Liver (tissue), 9 donors: ENCODE data around the gene SPN. TPM values are rescaled to one million over a fixed set of nuclear protein-coding genes. Genes with fewer than 3 reads are reported as not detected.
"Not testable (repeated sequence)": the region's sequence is repeated elsewhere in the genome, so short reads cannot be mapped to it uniquely, and the experiment has no call there.

Experiments used
- DNase-seq: peaks from one replicate; pipeline ENCODE4 v3.0.0-alpha.2; 2017; ENCODE audit warnings: low spot score
- H3K27ac ChIP-seq, 2 donors: one replicate each; pipeline ENCODE4 v1.7.0; 2013; ENCODE audit warnings: inconsistent platforms in 2 of 2, low read length in 2 of 2, control low read depth in 1 of 2, low read depth in 1 of 2, mild to moderate bottlenecking in 1 of 2
- H3K27me3 ChIP-seq, 4 donors: one replicate each; pipeline versions ENCODE4 v1.6.1 to v1.7.0; 2013; ENCODE audit warnings: low read length in 3 of 4, inconsistent platforms in 1 of 4, mild to moderate bottlenecking in 1 of 4, moderate library complexity in 1 of 4; ENCODE audit not compliant: control insufficient read depth in 4 of 4, insufficient read depth in 4 of 4
- H3K36me3 ChIP-seq, 4 donors: one replicate each; pipeline versions ENCODE4 v1.6.1 to v1.7.0; 2013; ENCODE audit warnings: low read length in 3 of 4, mild to moderate bottlenecking in 3 of 4, low read depth in 1 of 4, moderate library complexity in 1 of 4; ENCODE audit not compliant: control insufficient read depth in 4 of 4, insufficient read depth in 3 of 4
- H3K4me1 ChIP-seq, 4 donors: one replicate each; pipeline versions ENCODE4 v1.6.1 to v1.7.0; 2013; ENCODE audit warnings: low read length in 3 of 4, mild to moderate bottlenecking in 3 of 4, moderate library complexity in 1 of 4; ENCODE audit not compliant: control insufficient read depth in 4 of 4, insufficient read depth in 4 of 4
- H3K4me3 ChIP-seq, 3 donors: one replicate each; pipeline versions ENCODE4 v1.6.1 to v1.7.0; 2013; ENCODE audit warnings: low read length in 3 of 3, control low read depth in 1 of 3, low read depth in 1 of 3, mild to moderate bottlenecking in 1 of 3
- H3K9ac ChIP-seq, 2 donors: one replicate each; pipeline ENCODE4 v1.7.0; 2013; ENCODE audit warnings: low read length in 2 of 2, mild to moderate bottlenecking in 2 of 2, moderate library complexity in 2 of 2, control low read depth in 1 of 2, low read depth in 1 of 2
- H3K9me3 ChIP-seq, 4 donors: one replicate each; pipeline versions ENCODE4 v1.6.1 to v1.7.0; 2013; ENCODE audit warnings: low read length in 3 of 4; ENCODE audit not compliant: control insufficient read depth in 4 of 4
- HNF4A ChIP-seq, 2 donors: conservative IDR thresholded peaks; 2 replicates each; pipeline ENCODE4 v1.6.1; 2016; ENCODE audit warnings: antibody characterized with exemption in 2 of 2, mild to moderate bottlenecking in 2 of 2
- RAD21 ChIP-seq, 2 donors: IDR thresholded peaks; 2 replicates each; pipeline ENCODE4 v1.6.1; 2016; ENCODE audit warnings: antibody characterized with exemption in 2 of 2, mild to moderate bottlenecking in 2 of 2
- WGBS: extraction: QIAGEN DNeasy Blood & Tissue Kit; methylation state at CpG from one replicate; pipeline ENCODE4 v1.1.7; 2013; 5-methylcytosine and 5-hydroxymethylcytosine counted together
- polyA plus RNA-seq, 2 donors: library from polyadenylated mRNA; stranded (reverse) in 1 of 2; unstranded in 1 of 2; fragments of 200-250 nt in 1 of 2; fragments of >200 nt in 1 of 2; fragmentation: Nextera tagmentation in 1 of 2; extraction: Ambion mirVana in 1 of 2; gene quantifications; one replicate each; pipeline versions ENCODE4 v1.2.1 to v1.2.3, GENCODE V29; 2013 to 2015
- total RNA-seq, 2 donors: library from RNA; depleted of rRNA; stranded (reverse); fragments of >200 nt; gene quantifications; one replicate each; pipeline ENCODE4 v1.2.3, GENCODE V29; 2014
- donor health status: healthy.
- donor health status: healthy.
- donor health status: healthy.
- donor health status: healthy.
- donor health status: healthy.

Gene SPN
- total and polyA plus RNA-seq, 4 donors, result 0.85 to 31.2 (median 0.91) TPM

GRCh38 chr16:29620591-29620990 is 42.5 kb upstream of the SPN start:
- H3K9me3 ChIP-seq, H3K4me1 ChIP-seq, H3K36me3 ChIP-seq, H3K27ac ChIP-seq, H3K27me3 ChIP-seq, H3K4me3 ChIP-seq, H3K9ac ChIP-seq: not testable (repeated sequence)
- peak; percentile 63 for DNase-seq
- peak in 1 of 2 donors; percentile 50 for TF ChIP-seq RAD21 (IDR thresholded peaks at IDR 0.05)
- 87% methylated on average over 5 of the region's 6 CpGs for WGBS

GRCh38 chr16:29622738-29623137 is 40.3 kb upstream of the SPN start:
- H3K9me3 ChIP-seq, H3K36me3 ChIP-seq, H3K4me1 ChIP-seq, DNase-seq, H3K4me3 ChIP-seq, H3K9ac ChIP-seq, H3K27me3 ChIP-seq, H3K27ac ChIP-seq: not testable (repeated sequence)
- WGBS, result 84% methylated on average over 12 of the region's 18 CpGs

- not testable (repeated sequence) for H3K4me1 ChIP-seq, H3K4me3 ChIP-seq, DNase-seq, H3K9me3 ChIP-seq, H3K27me3 ChIP-seq, H3K36me3 ChIP-seq, H3K27ac ChIP-seq, H3K9ac ChIP-seq
- WGBS, result 96% methylated on average over 5 of the region's 5 CpGs
Measured at GRCh38 chr16:29623253-29623652, 39.8 kb upstream of the SPN start.

GRCh38 chr16:29625114-29625513 is 37.9 kb upstream of the SPN start:
- WGBS, result 79% methylated on average over 4 of the region's 4 CpGs
- H3K27me3 ChIP-seq, H3K36me3 ChIP-seq, H3K9ac ChIP-seq, DNase-seq, H3K4me3 ChIP-seq, H3K27ac ChIP-seq, H3K4me1 ChIP-seq, H3K9me3 ChIP-seq: not testable (repeated sequence)
- TF ChIP-seq HNF4A (conservative IDR thresholded peaks at IDR 0.05), result peak in 1 of 2 donors; percentile 13

- DNase-seq, H3K27ac ChIP-seq, H3K4me1 ChIP-seq, H3K27me3 ChIP-seq, H3K9ac ChIP-seq, H3K36me3 ChIP-seq, H3K9me3 ChIP-seq, H3K4me3 ChIP-seq: not testable (repeated sequence)
- 77% methylated on average over 14 of the region's 16 CpGs for WGBS
Measured at GRCh38 chr16:29626778-29627331, 36.2 kb upstream of the SPN start.

GRCh38 chr16:29627661-29628075 is 35.4 kb upstream of the SPN start:
- DNase-seq, H3K27me3 ChIP-seq, H3K4me1 ChIP-seq, H3K4me3 ChIP-seq, H3K27ac ChIP-seq, H3K9me3 ChIP-seq, H3K9ac ChIP-seq, H3K36me3 ChIP-seq: not testable (repeated sequence)
- WGBS, result 61% methylated on average over 5 of the region's 7 CpGs

GRCh38 chr16:29628707-29629106 is 34.3 kb upstream of the SPN start:
- H3K27ac ChIP-seq, H3K4me1 ChIP-seq, DNase-seq, H3K4me3 ChIP-seq, H3K36me3 ChIP-seq, H3K27me3 ChIP-seq, H3K9me3 ChIP-seq, H3K9ac ChIP-seq: not testable (repeated sequence)
- WGBS, result 72% methylated on average over 6 of the region's 10 CpGs

- not testable (repeated sequence) for H3K9ac ChIP-seq
Measured at GRCh38 chr16:29629318-29629717, 33.7 kb upstream of the SPN start.

More at GRCh38 chr16:29629318-29629717, 33.7 kb upstream of the SPN start:
- H3K27me3 ChIP-seq, DNase-seq, H3K27ac ChIP-seq, H3K9me3 ChIP-seq, H3K4me3 ChIP-seq, H3K36me3 ChIP-seq, H3K4me1 ChIP-seq: not testable (repeated sequence)
- WGBS, result 88% methylated on average over 10 of the region's 10 CpGs
